ENCODE results near the gene TCEAL1. TPM values are rescaled to one million over a fixed set of nuclear protein-coding genes. Genes with fewer than 3 reads are reported as not detected.
"Not testable (repeated sequence)": the region's sequence is repeated elsewhere in the genome, so short reads cannot be mapped to it uniquely, and the experiment has no call there.

Gene TCEAL1
- total RNA-seq, 1 donor from 2014 or later: 11.3 TPM

DNA sequence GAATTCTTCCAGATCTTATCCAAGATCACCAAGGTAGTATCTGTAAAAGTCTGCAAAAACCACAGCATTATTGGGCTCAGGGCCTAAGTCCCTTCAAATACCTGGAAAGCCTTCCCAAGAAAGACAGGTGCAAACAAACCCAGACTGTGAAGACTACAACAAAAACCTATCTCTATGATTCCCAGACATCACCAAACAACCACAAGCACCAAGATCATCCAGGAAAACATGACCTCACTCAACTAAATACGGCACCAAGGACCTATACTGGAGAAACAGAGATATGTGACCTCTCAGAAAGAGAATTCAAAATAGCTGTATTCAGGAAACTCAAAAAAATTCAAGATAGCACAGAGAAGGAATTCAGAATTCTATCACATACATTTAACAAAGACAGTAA lies 15.3 kb downstream of the TCEAL1 start:
- Histone ChIP-seq H3K36me3 (ENCODE audit: control insufficient read depth, insufficient read depth, low read length) (no peaks in the 10 kb centered on the region), H3K27me3 (ENCODE audit: control insufficient read depth, insufficient read depth, low read length) (no peaks in the 10 kb centered on the region), H3K4me3 (ENCODE audit: low read depth, low read length) (no peak overlapping the region)
- TF ChIP-seq, protein P1, sequence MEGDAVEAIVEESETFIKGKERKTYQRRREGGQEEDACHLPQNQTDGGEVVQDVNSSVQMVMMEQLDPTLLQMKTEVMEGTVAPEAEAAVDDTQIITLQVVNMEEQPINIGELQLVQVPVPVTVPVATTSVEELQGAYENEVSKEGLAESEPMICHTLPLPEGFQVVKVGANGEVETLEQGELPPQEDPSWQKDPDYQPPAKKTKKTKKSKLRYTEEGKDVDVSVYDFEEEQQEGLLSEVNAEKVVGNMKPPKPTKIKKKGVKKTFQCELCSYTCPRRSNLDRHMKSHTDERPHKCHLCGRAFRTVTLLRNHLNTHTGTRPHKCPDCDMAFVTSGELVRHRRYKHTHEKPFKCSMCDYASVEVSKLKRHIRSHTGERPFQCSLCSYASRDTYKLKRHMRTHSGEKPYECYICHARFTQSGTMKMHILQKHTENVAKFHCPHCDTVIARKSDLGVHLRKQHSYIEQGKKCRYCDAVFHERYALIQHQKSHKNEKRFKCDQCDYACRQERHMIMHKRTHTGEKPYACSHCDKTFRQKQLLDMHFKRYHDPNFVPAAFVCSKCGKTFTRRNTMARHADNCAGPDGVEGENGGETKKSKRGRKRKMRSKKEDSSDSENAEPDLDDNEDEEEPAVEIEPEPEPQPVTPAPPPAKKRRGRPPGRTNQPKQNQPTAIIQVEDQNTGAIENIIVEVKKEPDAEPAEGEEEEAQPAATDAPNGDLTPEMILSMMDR (IDR thresholded peaks at IDR 0.05; ENCODE audit: insufficient read depth, low read length, severe bottlenecking): no peak
- FAIRE-seq (no peak), DNase-seq (ENCODE audit: low read depth) (no peak)

DNA sequence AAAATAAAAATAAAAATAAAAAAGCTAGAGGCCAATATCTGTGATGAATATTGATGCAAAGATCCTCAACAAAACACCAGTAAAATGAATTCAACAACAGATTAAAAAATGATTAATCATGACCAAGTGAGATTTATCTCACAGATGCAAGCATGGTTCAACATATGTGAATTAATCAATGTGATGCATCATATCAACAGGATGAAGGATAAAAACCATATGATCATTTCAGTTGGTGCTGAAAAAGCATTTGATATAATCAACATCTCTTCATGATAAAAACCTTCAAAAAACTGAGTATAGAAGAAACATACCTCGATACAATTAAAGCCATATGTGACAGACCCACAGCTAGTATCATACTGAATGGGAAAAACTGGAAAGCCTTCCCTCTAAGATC lies 18.9 kb downstream of the TCEAL1 start:
- H3K36me3 ChIP-seq (ENCODE audit: control insufficient read depth, insufficient read depth, low read length): no peaks in the 10 kb centered on the region
- TF ChIP-seq, protein P1 (IDR thresholded peaks at IDR 0.05; ENCODE audit: insufficient read depth, low read length, severe bottlenecking): no peak
- DNase-seq (ENCODE audit: low read depth) (no peak), FAIRE-seq (no peak)
- H3K4me3 ChIP-seq (ENCODE audit: low read depth, low read length): no peak overlapping the region
- no peaks in the 10 kb centered on the region for H3K27me3 ChIP-seq (ENCODE audit: control insufficient read depth, insufficient read depth, low read length)

DNA sequence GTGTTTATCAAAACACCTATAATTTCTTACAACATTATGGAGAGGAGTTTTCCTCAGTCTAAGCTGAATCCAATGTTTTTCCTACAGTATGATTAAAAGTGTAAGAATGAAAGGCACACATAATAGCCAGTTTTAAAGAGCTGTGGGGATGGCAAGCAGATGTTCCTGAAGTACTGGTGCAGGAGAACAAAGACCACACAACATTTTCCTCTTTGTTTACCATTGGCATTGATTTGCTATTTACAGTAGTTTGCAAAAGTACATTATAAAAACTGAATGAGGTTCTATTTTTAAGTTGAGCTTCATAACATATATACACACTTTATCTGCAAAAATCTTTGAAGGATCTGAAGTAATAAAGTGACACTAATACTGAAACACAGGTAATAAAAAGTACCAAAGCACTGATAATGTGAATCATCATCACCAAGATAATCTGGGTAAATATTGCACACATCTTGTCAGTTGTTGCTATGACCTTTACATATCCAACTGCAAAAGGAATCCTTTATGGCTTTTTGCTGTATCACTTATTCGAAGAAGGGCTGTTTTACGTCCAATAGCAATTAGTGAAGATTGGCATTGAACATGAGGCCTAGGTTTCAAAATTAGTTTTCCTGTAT lies 22.5 kb downstream of the TCEAL1 start:
- TF ChIP-seq, protein P1 (IDR thresholded peaks at IDR 0.05; ENCODE audit: insufficient read depth, low read length, severe bottlenecking): no peak
- Histone ChIP-seq H3K27me3 (ENCODE audit: control insufficient read depth, insufficient read depth, low read length) (no peaks in the 10 kb centered on the region), H3K36me3 (ENCODE audit: control insufficient read depth, insufficient read depth, low read length) (no peaks in the 10 kb centered on the region), H3K4me3 (ENCODE audit: low read depth, low read length) (no peak overlapping the region)
- FAIRE-seq (peak; percentile 13), DNase-seq (ENCODE audit: low read depth) (no peak)

DNA sequence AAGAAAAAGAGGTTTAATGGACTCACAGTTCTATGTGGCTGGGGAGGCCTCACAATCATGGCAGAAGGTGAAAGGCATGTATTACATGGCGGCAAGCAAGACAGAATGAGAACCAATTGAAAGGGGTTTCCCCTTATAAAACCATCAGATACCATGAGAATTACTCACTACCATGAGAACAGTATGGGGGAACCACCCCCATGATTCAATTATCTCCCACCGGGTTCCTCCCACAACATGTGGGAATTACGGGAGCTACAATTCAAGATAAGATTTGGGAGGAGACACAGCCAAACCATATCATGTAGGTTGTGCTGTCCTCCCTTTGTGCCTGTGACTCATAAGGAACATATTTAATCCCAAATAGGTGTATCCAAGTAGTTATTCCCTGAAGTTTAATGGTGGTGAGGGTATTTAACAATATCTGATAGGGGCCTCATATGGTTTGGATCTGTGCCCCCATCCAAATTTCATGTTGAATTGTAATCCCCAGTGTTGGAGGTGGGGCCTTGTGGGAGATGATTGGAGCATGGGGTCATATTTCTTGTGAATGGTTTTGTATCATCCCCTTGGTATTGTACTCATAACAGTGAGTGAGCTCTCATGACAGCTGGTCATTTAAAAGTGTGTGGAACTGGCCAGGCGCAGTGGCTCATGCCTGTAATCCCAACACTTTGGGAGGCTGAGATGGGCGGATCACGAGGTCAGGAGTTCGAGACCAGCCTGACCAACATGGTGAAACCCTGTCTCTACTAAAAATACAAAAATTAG lies 26.6 kb downstream of the TCEAL1 start:
- peak; percentile 57 for DNase-seq (ENCODE audit: low read depth)
- not testable (repeated sequence) for H3K27me3 ChIP-seq (ENCODE audit: control insufficient read depth, insufficient read depth, low read length); FAIRE-seq; H3K4me3 ChIP-seq (ENCODE audit: low read depth, low read length); H3K36me3 ChIP-seq (ENCODE audit: control insufficient read depth, insufficient read depth, low read length)

DNA sequence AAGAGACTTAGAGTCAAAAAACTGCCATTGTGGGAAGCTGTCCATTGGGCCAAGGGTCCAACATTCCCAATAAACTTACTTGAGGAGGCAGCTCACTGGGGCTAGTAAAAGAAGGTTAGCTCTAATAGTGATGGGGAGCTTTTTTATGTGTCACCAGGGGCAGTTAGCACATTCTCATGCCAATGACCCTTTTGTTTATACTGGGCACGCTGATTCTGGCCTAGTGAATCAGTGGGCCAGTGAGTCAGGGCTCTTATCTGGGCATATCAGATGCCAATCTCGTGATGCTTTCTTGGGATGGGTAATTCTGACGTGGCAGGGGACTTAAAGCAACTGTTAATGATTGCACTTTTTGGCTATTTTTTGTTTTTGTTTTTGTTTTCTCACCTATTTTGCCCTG lies 27.8 kb downstream of the TCEAL1 start:
- H3K4me3 ChIP-seq (ENCODE audit: low read depth, low read length): no peak overlapping the region
- H3K36me3 ChIP-seq (ENCODE audit: control insufficient read depth, insufficient read depth, low read length): no peaks in the 10 kb centered on the region
- TF ChIP-seq, protein P1 (IDR thresholded peaks at IDR 0.05; ENCODE audit: insufficient read depth, low read length, severe bottlenecking): no peak
- FAIRE-seq (no peak), DNase-seq (ENCODE audit: low read depth) (peak; percentile 90)
- H3K27me3 ChIP-seq (ENCODE audit: control insufficient read depth, insufficient read depth, low read length): no peaks in the 10 kb centered on the region

DNA sequence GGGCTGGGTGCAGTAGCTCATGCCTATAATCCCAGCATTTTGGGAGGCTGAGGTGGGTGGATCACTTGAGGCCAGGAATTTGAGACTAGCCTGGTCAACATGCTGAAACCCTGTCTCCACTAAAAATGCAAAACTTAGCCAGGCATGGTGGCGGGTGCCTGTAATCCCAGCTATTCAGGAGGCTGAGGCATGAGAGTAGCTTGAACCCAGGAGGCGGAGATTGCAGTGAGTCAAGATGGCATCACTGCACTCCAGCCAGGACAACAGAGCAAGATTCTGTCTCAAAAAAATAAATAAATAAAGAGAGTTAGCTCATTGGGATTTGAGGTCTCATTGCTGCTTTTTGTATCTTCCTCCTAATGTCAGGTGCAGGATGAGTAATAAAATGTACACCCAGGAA lies 28.3 kb downstream of the TCEAL1 start:
- H3K27me3 ChIP-seq (ENCODE audit: control insufficient read depth, insufficient read depth, low read length); FAIRE-seq; H3K4me3 ChIP-seq (ENCODE audit: low read depth, low read length); H3K36me3 ChIP-seq (ENCODE audit: control insufficient read depth, insufficient read depth, low read length): not testable (repeated sequence)
- DNase-seq (ENCODE audit: low read depth): peak; percentile 47

All from bronchial epithelial cell (primary cell).